HG03103 (cell line): ENCODE results near the gene COX8C.
"Not testable (repeated sequence)": the region's sequence is repeated elsewhere in the genome, so short reads cannot be mapped to it uniquely, and the experiment has no call there.

Experiments used
- ATAC-seq: cut with Tn5 transposase; IDR thresholded peaks from one replicate; pipeline ENCODE4 v1.9.1; 2021; ENCODE audit warnings: low read depth; ENCODE audit not compliant: unreplicated experiment

COX8C gene

DNA sequence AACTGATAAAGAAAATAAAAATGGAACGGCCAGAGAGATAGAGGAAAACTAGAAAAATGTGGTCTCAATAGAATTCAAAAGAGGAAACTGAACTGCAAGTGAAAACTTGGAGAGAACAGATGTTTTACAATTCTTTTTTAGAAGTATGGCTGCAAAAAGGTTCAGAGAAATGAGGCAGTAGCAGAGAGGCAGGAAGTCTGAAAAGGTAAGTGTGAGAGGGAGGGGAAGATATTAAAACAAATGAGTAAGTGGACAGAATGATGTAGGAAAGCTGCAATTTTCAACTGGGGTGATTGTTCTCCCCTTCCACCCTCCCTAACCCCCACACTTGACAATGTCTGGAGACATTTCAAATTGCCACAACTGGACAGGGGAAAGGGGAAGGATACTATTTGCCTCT lies 27.0 kb upstream of the COX8C start:
- ATAC-seq: no peak

DNA sequence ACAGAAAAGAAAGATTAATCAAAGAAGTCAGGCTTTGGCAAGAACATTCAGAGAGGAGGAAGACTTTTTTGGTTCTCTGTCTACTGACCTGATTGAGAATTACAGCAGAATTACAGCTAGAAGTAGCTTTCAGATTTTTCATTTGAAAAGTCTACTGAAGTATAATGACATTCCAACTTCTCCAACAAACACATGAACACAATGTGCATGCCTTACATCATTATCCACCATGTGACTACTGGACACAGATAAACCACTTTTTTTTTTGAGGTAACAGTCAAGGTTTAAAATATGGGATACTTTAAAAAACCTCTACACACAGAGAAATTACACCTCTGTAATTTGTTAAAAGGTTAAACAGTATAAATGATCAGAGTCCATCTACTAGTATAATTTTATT lies 26.5 kb upstream of the COX8C start:
- ATAC-seq: no peak

DNA sequence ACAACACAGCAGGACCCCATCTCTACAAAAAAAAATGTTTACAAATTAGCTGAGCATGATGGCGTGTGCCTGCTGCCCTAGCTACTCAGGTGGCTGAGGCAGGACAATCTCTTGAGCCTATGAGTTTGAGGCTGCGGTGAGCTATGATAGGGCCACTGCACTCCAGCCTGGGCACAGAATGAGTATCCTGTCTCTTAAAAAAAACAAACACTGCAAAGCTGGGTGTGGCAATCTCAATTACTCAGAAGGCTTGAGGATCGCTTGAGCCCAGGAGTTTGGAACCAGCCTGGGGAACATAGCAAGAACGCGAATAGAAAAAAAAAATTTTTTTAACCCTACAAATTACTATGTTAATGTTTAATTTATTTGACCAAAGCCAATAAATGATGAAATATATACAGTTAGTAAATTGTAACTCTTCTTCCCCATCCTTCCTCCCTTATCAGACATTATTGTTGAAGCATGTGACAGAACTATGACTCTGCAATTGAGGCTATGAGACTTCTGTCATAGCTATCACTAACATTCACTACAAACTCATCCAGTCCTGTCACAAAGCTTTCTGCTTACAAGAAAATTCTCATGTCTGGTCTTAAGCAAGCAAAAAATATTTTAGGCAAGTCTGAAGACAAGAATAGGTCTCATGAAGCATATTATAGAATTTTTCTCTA lies 23.9 kb upstream of the COX8C start:
- no peak for ATAC-seq

DNA sequence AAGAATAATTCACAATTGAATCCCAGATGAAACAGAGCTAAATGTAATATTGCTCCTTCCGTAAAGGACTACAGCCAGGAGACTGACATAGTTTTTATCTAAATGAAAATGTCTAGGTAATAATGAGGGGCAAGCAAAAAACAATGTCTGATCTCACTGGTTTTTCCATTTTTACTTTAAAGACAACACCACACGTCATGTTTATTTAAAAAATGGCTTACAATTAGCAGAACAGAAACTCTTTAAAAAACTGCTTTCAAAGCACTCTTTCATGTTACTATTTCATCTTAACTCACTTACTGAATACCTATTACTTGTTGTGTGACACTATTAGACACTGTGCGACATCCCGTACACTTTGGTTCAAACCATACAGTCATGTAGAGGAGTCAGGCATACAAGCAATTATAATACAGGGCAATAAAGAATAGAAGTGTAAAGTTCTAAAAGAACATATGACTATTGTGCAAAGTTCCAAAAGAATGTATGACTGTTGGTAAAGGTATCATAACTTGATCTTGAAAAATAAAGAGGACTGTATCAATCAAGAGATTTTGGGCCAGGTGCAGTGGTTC lies 23.3 kb upstream of the COX8C start:
- ATAC-seq: no peak

DNA sequence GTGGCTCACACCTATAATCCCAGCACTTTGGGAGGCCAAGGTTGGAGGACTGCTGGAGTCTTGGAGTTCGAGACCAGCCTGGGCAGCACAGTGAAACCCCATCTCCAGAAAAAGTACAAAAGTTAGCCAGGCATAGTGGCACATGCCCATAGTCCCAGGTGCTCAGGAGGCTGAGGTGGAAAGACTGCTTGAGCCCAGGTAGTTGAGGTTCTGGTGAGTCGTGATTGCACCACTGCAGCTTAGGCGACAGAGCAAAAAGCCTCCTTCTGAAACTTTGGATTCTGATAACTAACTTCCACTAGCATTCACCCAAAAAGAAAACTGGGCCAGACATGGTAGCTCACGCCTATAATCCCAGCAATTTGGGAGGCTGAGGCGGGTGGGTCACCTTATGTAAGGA lies 20.8 kb upstream of the COX8C start:
- no peak for ATAC-seq

DNA sequence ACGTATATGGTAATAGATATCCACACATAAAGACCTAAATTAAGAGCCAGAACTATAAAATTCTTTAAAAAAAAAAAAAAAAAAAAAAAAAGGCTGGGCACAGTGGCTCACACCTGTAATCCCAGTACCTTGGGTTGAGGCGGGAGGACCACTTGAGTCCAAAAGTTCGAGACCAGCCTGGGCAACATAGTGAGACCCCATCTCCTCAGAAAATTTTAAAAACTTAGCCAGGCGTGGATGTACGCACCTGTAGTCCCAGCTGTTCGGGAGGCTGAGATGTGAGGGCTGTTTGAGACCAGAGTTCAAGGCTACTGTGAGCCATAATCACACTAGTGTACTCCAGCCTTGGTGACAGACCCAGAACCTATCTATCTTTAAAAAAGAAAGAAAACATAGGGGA lies 18.4 kb upstream of the COX8C start:
- no peak for ATAC-seq

DNA sequence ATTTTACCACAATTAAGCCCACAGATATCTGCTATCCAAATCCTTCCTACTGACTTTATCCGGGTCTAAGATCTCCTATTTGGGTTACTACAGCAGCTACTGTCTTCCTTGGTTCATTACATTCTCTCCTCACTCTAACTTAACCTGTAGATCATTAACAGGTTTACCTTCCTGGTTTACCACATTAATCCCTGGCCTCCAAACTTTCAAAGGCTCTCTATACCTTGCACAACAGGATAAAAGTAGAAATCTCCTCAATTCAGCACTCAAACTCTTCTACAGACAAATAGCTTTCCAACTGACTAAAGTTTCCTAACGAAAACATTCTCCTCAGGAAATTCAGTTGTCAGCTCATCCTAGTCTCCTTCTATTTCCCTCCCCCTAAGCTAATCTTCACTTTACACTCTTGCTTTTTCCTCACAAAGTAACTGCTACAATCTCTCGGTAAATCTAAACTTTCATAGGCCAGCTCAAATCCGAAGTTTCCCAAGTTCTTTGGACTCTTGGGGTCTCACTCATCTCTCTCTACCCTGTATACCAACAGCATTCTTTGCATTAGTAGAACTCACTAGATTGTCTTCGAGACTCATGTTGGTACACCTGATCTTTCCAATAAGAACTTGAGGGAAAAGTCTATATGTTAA lies 16.9 kb upstream of the COX8C start:
- no peak for ATAC-seq

DNA sequence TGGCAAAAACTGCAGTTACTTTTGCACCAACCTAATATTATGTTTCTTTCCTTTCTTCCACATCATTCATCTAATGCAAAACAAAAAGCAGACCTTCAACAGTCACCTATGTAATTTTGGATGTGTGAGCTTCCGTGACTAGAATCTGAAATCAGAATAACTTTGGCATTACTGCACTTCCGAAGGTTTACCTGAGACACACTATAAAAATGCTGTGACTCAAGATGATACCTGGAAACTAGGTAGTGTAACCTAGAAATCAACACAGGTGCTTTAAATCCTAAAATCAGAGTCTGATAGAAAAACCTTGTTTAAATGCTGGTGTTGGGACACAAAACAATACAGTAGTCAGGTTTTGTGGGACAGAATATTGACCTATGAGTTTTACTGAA lies 16.4 kb upstream of the COX8C start:
- no peak for ATAC-seq

DNA sequence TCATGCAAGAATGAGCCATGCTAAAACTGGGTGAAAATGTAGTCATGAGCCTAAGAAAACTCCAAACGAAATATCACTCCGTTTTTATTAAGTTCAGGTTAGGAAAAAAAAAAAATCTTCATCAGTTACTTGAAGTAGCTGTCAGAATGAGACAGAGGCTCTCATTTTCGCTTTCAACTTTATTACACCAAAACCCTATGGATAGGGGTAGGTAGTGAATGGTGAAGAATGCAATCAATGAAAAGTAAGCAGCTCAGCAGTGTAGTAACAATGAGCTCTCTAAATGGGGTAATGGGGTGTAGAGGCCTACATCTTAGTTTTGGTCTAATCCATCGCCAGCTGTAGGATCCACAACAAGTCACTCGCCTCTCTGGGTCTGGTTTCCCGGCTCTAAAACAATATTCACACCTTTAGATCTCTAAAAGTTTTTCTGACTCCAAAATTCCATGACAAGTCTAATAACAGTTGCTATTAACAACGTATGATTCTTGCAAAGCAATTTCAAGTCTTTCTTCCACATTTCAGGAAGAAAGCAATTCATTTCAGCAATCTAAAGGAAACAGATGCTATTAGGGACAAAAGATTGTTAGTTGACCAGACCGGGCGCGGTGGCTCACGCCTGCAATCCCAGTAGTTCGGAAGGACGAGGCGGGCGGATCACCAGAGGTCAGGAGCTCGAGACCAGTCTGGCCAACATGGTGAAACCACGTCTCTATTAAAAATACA lies 15.8 kb upstream of the COX8C start:
- no peak for ATAC-seq

DNA sequence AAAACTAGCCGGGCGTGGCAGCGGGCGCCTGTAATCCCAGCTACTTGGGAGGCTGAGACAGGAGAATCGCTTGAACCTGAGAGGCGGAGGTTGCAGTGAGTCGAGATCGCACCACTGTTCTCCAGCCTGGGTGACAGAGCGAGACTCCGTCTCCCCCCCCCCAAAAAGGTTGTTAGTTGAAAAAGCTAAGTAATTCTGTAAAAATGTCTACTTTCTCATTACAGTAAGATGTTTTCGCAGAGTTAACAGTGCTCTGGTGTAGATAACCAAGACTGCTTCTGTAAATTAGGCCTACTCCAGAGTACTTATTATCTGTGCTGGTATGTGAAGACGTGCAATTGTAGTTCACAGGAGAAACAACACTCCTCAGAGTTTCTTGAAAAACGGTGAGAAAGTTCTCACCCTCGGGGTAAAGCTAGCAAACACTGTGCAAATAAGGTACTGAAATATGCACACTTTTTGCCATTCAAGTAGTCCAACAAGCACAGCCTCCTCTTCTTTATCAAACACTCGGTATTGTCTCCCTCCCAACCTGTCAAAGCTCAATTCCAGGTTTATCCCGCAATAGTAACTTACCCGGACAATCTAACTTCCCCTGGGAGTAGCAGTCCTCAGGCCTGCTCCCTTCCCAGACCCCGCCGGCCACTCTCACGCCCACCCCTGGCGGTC lies 15.1 kb upstream of the COX8C start:
- no peak for ATAC-seq

DNA sequence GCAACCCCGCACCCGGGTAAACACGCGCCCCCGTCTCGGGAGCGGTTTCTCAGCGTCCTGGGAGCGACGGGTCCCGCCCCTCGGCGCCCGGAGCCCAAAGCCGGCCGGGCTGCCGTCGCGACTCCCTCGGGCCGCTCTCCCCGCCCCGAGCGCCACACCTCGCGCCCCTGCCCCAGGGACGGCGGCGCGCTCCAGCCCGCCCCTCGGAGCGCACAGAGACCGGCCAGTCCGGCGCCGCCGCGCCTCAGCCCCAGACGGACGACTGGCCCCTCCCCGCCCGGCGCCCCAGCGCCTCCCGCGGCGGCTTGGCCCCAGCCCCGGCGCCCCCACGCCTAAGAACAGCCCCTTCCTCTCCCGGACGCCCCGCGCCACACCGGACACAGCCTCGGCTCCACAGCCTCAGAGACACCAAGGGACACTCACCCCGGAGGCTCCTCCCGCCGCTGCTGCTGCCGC lies 14.6 kb upstream of the COX8C start:
- ATAC-seq: peak; percentile 42

DNA sequence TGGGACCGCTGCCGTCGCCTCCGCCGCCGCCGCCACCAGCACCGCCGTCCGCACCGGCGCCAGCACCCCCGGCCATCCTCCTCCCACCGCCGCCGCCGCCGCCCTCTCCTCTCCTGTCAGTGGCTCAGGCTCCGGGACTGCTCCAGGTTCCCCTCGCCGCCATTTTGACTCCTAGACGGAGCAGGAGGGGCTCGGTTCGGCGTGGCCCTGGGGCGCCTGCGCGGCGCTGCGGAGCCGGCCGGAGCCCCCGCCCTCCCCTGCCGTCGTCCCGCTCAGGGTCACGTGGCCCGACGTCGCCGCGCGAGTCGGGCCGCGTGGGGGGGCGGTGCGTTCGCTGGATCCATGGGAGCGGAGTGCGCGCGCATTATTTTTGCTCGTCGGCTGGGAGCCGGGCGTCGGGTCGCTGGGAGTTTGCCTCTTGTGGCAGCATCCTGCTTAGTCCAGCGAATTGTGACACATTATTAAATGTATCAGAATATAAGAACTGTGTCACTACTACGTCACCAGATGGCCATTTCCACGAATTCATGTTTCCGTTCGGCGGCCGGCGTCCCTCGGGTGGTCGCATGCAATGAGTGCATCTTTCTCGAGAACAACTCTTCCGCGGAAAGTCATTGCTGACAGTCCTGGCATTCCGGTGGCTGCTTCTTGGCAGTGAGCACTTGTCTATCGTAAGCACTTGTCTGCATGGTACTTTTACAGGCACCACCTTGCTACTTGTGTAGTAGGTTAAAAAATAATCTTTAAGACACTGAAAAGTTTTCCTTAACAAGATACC lies 13.9 kb upstream of the COX8C start, which contains the start of gene BTBD7:
TSS of gene BTBD7 (minus strand) at position 184 of the 778 bp plus-strand sequence. CDS start 36,985 bp downstream, outside the sequence.
- ATAC-seq: peak; percentile 71

DNA sequence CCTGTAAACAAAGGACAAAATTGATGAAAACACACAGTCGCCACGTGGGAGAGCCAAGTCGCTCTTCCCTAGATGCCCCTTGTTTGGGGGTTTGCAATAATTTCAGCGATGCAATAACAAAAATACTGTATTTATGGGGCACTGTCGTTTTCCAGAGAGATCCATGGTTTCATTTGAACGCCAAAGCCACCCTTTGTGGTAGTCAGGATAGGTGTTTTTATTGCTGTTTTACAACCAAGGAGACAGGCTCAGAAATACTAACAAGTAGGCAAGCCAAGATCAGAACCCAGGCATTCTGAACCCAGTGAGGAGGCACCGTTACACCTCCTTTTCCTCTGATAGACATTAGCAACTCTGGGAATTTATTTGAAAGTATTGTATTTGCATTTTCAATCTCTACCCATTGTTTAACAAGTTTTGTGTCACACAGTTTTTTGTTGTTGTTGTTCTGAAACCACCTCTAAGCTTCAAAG lies 13.3 kb upstream of the COX8C start:
- ATAC-seq: no peak

DNA sequence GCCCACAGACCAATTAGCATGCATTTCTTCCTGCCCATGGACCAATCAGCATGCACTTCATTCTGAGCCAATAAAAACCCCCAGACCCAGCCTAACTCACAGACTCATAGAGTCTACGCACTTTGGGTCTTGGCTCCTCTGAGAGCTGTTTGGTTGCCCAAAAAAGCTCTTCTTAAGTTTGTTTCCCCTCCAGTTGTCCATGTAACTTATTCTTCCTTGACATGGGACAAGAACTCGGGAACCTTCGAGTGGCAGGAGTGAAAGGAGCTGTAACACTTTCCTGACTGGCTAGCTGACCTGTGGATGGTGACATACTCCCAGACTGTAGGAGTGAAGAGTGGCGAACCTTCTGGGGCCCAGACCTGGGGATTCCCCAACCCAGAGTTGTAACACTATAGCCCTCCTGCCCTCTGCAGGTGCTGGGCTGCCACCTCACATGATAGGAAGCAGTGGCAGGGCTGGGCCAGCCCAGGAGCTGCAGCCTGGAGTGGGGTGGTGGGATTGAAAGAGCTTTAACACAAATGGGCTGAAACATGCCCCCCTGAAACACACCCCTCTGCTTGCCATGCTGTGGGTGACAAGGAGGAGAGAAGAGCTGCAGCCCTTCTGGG lies 9.7 kb upstream of the COX8C start:
- ATAC-seq: no peak

DNA sequence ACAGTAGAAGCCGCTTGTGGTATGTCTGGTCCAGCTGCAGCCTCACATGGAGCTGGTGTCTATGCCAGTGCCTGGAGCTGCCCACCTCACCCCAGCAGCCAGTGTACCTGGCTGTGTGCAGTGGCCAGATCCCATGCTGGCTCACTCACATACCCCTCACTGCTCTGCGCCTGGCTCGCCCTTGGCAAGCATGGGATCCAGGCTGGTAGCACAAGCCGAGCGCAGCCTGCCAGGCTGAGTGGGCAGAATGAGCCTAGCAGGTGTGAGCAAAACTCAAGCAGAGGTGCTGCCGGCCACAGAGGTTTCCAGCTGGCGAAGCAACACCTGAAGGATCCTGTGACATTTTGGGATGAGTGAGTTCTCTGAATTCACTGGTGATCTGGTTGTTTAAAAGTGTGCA lies 9.1 kb upstream of the COX8C start:
- ATAC-seq: no peak

DNA sequence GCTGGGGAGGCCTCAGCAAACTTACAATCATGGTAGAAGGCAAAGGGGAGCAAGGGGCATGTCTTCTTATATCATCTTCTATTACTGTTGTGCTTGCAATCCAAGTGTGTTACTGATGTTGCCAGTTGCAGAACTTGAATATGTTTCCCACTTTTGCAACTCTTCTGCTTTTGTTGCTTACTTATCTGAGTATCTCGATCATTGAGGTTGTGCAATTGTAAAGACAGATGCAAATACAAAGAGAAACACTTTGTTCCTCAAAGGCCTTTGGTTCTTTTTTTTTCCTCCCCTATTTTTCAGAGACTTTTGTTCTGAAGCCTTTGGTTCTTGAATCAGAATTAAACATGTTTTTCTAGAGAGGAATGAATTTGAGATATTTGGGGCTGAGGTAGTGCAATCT lies 3.7 kb upstream of the COX8C start:
- ATAC-seq: no peak

DNA sequence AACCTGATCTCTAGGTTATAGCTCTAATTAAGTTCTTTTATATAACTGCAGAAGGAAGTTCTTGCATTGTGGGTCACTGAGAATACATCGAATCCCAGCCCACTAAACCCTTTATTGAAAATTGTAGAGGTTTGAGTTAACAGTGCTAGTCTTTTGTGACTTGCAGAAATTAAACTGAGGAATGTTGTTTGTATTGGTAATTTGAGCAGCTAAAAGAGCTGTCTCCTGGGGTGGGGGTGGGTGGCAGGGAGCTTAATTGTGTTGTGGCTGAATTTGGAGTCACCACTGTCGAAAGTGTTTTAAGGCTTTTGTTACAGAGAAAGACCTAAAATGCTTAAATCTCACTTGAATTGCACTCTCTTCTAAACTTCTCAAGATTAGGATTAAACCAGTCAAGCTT lies 3.2 kb upstream of the COX8C start:
- ATAC-seq: no peak

DNA sequence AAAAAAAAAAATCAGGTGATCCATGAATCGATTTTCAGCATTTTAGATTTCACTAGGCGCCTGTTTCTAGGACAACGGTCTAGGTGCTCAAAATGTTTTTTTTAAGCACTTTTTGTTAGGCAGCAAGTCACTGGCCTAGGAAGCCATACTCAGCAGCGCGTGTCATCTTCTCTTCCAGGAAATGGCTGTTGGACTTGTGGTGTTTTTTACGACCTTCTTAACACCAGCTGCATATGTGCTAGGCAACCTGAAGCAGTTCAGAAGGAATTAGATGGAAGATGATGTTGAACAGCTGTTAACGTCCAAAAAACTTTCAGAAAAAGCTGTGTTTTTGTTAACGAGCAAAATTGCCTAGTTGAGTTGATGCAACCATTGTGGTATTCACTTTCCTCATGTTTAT lies 868 bp downstream of the COX8C start:
- no peak for ATAC-seq

DNA sequence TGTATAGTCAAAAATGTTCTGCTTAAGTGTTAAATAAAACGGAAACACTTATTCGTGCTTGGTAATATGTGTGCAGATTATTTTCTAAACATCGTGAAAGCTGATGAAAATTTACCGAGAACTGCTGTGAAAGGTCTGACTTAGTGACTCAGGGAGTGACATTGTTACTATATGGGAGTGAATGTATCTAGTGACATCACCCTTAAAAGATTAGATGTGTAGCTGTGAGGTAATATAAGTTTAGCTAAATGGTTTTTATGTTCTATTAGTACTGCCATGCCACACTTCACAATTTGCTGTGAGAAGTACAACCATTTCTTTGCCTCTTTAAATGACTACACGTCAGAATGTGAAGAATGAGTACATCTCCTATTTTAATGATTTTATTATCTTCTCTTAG lies 1.3 kb downstream of the COX8C start:
- no peak for ATAC-seq

DNA sequence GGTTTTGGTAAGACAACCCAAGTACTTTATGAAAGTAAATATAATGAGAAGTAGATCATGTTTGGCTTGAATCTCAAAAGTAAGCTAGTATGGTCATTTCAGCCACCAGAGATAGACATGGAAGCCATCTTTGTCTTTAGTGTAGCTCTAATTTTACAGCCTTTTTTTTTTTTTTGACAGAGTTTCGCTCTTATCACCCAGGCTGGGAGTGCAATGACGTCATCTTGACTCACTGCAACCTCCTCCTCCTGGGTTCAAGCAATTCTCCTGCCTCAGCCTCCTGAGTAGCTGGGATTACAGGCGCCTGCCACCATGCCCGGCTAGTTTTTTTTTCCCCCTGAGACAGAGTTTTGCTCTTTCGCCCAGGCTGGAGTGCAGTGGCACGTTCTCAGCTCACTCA lies 7.9 kb downstream of the COX8C start:
- not testable (repeated sequence) for ATAC-seq
